Measurements from ENCODE around the gene PELO. TPM values are rescaled to one million over a fixed set of nuclear protein-coding genes. Genes with fewer than 3 reads are reported as not detected.

Gene PELO
- total RNA-seq, 1 experiment from 2014 or later, result 21.5 TPM

DNA sequence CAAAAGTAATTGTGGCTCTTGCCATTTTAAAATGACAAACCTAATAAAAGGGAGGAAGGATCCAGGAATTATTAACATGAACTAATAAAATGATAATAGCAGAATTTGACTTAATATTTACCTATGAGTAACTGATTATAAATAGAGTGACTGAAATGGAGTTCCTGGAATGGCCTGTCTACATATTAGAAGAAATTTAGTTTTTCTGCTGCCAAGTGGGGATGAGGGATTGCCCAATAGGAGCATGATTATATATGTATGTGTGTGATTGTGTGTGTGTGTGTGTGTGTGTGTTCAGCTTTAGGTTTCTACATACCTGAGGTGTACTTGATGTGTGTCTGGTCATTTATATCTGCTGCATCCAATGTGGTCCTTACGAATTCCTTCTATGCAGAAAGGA, 36.6 kb upstream of the PELO start:
- CTCF ChIA-PET, result no interaction called here
- intact Hi-C loops (cut with micrococcal nuclease; ENCODE audit: unreplicated experiment), result no loop called here
- Histone ChIP-seq H3K36me3 (ENCODE audit: low read depth) (no peaks in the 10 kb centered on the region), H3K27me3 (ENCODE audit: insufficient read depth, low read depth) (no peaks in the 10 kb centered on the region), H3K4me3 (no peak overlapping the region), H4K20me1 (ENCODE audit: insufficient read depth) (no peaks in the 10 kb centered on the region), H3K4me2 (no peak overlapping the region), H3F3A (ENCODE audit: insufficient read depth, low read depth) (no peaks in the 10 kb centered on the region), H2AFZ (no peak overlapping the region), H3K4me1 (replicated peaks; ENCODE audit: insufficient read depth) (no peaks in the 10 kb centered on the region), H3K9me2 (ENCODE audit: insufficient read depth) (no peaks in the 10 kb centered on the region), H3K27ac (no peak overlapping the region), H3K9me3 (ENCODE audit: insufficient read depth, low read depth) (no peaks in the 10 kb centered on the region), H3K79me2 (ENCODE audit: low read depth) (no peaks in the 10 kb centered on the region)
- TF ChIP-seq, protein P1, sequence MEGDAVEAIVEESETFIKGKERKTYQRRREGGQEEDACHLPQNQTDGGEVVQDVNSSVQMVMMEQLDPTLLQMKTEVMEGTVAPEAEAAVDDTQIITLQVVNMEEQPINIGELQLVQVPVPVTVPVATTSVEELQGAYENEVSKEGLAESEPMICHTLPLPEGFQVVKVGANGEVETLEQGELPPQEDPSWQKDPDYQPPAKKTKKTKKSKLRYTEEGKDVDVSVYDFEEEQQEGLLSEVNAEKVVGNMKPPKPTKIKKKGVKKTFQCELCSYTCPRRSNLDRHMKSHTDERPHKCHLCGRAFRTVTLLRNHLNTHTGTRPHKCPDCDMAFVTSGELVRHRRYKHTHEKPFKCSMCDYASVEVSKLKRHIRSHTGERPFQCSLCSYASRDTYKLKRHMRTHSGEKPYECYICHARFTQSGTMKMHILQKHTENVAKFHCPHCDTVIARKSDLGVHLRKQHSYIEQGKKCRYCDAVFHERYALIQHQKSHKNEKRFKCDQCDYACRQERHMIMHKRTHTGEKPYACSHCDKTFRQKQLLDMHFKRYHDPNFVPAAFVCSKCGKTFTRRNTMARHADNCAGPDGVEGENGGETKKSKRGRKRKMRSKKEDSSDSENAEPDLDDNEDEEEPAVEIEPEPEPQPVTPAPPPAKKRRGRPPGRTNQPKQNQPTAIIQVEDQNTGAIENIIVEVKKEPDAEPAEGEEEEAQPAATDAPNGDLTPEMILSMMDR (conservative IDR thresholded peaks at IDR 0.05), result no peak
- no peak for TF ChIP-seq EZH2 (IDR thresholded peaks at IDR 0.05; ENCODE audit: low read depth)
- POLR2A ChIA-PET (ENCODE audit: unreplicated experiment), result no interaction called here
- no TSS peak for BruUV-seq (replicated peaks)
- no peak for DNase-seq

DNA sequence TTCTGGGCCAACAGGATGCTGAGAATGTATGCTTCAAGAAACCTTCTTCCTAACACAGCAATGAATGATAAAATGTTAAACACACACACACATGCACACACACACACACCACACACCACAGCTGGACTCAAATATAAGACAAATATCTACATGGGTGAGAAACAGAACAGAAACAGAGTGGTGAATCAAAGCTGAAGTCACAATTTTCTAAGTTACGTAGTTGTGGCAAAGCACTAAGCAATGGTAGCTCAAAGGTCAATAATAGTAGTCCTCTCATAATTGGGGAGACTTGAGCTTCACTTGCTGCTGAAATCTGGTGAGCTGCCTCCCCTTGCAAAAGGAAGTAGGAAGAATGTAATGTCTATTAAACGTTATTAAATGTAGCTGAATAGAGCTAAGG, 33.7 kb upstream of the PELO start:
- no peak overlapping the region for H3K4me2 ChIP-seq
- H3K9me2 ChIP-seq (ENCODE audit: insufficient read depth), result no peaks in the 10 kb centered on the region
- H3K27me3 ChIP-seq (ENCODE audit: insufficient read depth, low read depth), result no peaks in the 10 kb centered on the region
- no peaks in the 10 kb centered on the region for H3K4me1 ChIP-seq (replicated peaks; ENCODE audit: insufficient read depth)
- no peaks in the 10 kb centered on the region for H3K36me3 ChIP-seq (ENCODE audit: low read depth)
- no peaks in the 10 kb centered on the region for H3F3A ChIP-seq (ENCODE audit: insufficient read depth, low read depth)
- no peak overlapping the region for H3K4me3 ChIP-seq
- intact Hi-C loops (cut with micrococcal nuclease; ENCODE audit: unreplicated experiment), result no loop called here
- CTCF ChIA-PET, result no interaction called here
- H3K79me2 ChIP-seq (ENCODE audit: low read depth), result no peaks in the 10 kb centered on the region
- no peak for DNase-seq
- no peak overlapping the region for H3K27ac ChIP-seq
- BruUV-seq (replicated peaks), result no TSS peak
- TF ChIP-seq, protein P1 (conservative IDR thresholded peaks at IDR 0.05), result no peak
- TF ChIP-seq EZH2 (IDR thresholded peaks at IDR 0.05; ENCODE audit: low read depth), result no peak
- no peaks in the 10 kb centered on the region for H3K9me3 ChIP-seq (ENCODE audit: insufficient read depth, low read depth)
- POLR2A ChIA-PET (ENCODE audit: unreplicated experiment), result no interaction called here
- H2AFZ ChIP-seq, result no peak overlapping the region
- no peaks in the 10 kb centered on the region for H4K20me1 ChIP-seq (ENCODE audit: insufficient read depth)

DNA sequence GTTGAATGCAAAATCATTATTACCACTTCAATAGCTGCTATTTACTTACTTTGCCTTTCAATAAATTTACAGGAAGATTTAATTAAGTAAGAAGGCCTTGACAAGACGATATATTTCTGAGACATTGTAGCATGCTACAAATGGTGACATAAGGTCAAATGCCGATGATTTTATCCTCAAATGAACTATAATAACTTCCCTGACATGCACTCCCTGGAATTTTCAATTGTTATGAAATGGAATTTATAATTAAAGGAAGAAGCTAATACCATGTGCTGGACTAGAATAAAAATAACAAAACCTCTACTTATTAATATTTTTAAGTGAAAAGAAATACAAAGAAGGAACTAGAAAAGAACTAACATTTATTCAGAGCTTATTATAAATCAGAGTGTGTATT, 30.2 kb upstream of the PELO start:
- Histone ChIP-seq H2AFZ (no peak overlapping the region), H3K9me3 (ENCODE audit: insufficient read depth, low read depth) (no peaks in the 10 kb centered on the region), H3K4me3 (no peak overlapping the region), H3K79me2 (ENCODE audit: low read depth) (no peaks in the 10 kb centered on the region), H4K20me1 (ENCODE audit: insufficient read depth) (no peaks in the 10 kb centered on the region), H3K27me3 (ENCODE audit: insufficient read depth, low read depth) (no peaks in the 10 kb centered on the region), H3K4me1 (replicated peaks; ENCODE audit: insufficient read depth) (no peaks in the 10 kb centered on the region), H3K9me2 (ENCODE audit: insufficient read depth) (no peaks in the 10 kb centered on the region), H3F3A (ENCODE audit: insufficient read depth, low read depth) (no peaks in the 10 kb centered on the region), H3K36me3 (ENCODE audit: low read depth) (no peaks in the 10 kb centered on the region), H3K4me2 (no peak overlapping the region), H3K27ac (no peak overlapping the region)
- intact Hi-C loops (cut with micrococcal nuclease; ENCODE audit: unreplicated experiment), result no loop called here
- POLR2A ChIA-PET (ENCODE audit: unreplicated experiment), result no interaction called here
- TF ChIP-seq, protein P1 (conservative IDR thresholded peaks at IDR 0.05), result no peak
- TF ChIP-seq EZH2 (IDR thresholded peaks at IDR 0.05; ENCODE audit: low read depth), result no peak
- BruUV-seq (replicated peaks), result no TSS peak
- no peak for DNase-seq
- CTCF ChIA-PET, result no interaction called here

All from PC-9 (cell line).